Colonic mucosa (tissue), 4 donors: Measurements from ENCODE around the gene FIS1. TPM values are rescaled to one million over a fixed set of nuclear protein-coding genes. Genes with fewer than 3 reads are reported as not detected.

Experiments
- DNase-seq: peaks from one replicate; pipeline ENCODE4 v3.0.0-alpha.2; 2020
- H3K27ac ChIP-seq: fragments of 200-600 bp; one replicate; pipeline ENCODE4 v1.8.0; 2021
- H3K27me3 ChIP-seq: fragments of 200-600 bp; one replicate; pipeline ENCODE4 v1.8.0; 2021
- H3K36me3 ChIP-seq: fragments of 200-600 bp; one replicate; pipeline ENCODE4 v1.8.0; 2021
- H3K4me1 ChIP-seq: fragments of 200-600 bp; one replicate; pipeline ENCODE4 v1.8.0; 2021; ENCODE audit warnings: mild to moderate bottlenecking
- H3K4me3 ChIP-seq: fragments of 200-600 bp; one replicate; pipeline ENCODE4 v1.8.0; 2021
- H3K9ac ChIP-seq, 2 donors: one replicate each; pipeline ENCODE4 v1.7.0; 2013; ENCODE audit warnings: control low read depth in 2 of 2, low read depth in 2 of 2, low read length in 2 of 2
- H3K9me3 ChIP-seq: fragments of 200-600 bp; one replicate; pipeline ENCODE4 v1.8.0; 2021
- CTCF ChIP-seq: fragments of 200-600 bp; IDR thresholded peaks from one replicate; pipeline ENCODE4 v1.8.0; 2022; ENCODE audit warnings: antibody characterized with exemption, mild to moderate bottlenecking
- intact Hi-C: fragments of 100-400 bp; cut with DNase I; formaldehyde crosslinking; loops from one replicate; pipeline ENCODE4 v1.14.1; 2022
- total RNA-seq, 2 donors: library from RNA; stranded (reverse); fragmentation: NEBNext Ultra II Directional in 1 of 2; extraction: Animal tissue kit (Norgen Biotek cat#: 25700) in 1 of 2; gene quantifications; one replicate each; pipeline ENCODE4 v1.2.1, GENCODE V29; 2021
- donor health status: healthy.
- donor health status: DM: no; HTN: no; CAD: no.
- donor health status: DM: no; HTN: no; CAD: no.

FIS1 gene
- total RNA-seq, 2 donors from 2014 or later, result 132 to 148 TPM

GRCh38 chr7:101216001-101216859 is 28.7 kb downstream of the FIS1 start:
- intact Hi-C loops, result no loop called here
- H3K4me1 ChIP-seq, result peaks cover 5% of the 10 kb centered on the region
- peak overlapping the region; percentile 77 for H3K4me3 ChIP-seq
- peak overlapping the region; percentile 97 for H3K27ac ChIP-seq
- TF ChIP-seq CTCF, result no peak
- peak; percentile 46 for DNase-seq
- peak overlapping the region; percentile 89 for H3K9ac ChIP-seq
- H3K27me3 ChIP-seq, result no peaks in the 10 kb centered on the region
- no peaks in the 10 kb centered on the region for H3K36me3 ChIP-seq
- H3K9me3 ChIP-seq, result no peaks in the 10 kb centered on the region

GRCh38 chr7:101212014-101212413 is 32.9 kb downstream of the FIS1 start:
- H3K9ac ChIP-seq, result no peak overlapping the region
- H3K9me3 ChIP-seq, result no peaks in the 10 kb centered on the region
- H3K36me3 ChIP-seq, result no peaks in the 10 kb centered on the region
- TF ChIP-seq CTCF, result no peak
- intact Hi-C loops, result no loop called here
- H3K27ac ChIP-seq, result no peak overlapping the region
- no peak for DNase-seq
- no peaks in the 10 kb centered on the region for H3K27me3 ChIP-seq
- peaks cover 5% of the 10 kb centered on the region for H3K4me1 ChIP-seq
- H3K4me3 ChIP-seq, result no peak overlapping the region

- no peak overlapping the region for H3K9ac ChIP-seq
- H3K27ac ChIP-seq, result no peak overlapping the region
- no peak for TF ChIP-seq CTCF
- H3K4me1 ChIP-seq, result peaks cover 5% of the 10 kb centered on the region
- intact Hi-C loops, result no loop called here
- DNase-seq, result no peak
- H3K4me3 ChIP-seq, result no peak overlapping the region
- H3K27me3 ChIP-seq, result no peaks in the 10 kb centered on the region
- H3K36me3 ChIP-seq, result no peaks in the 10 kb centered on the region
- no peaks in the 10 kb centered on the region for H3K9me3 ChIP-seq
These were observed 33.4 kb downstream of the FIS1 start for GRCh38 chr7:101211501-101211900.

- no peaks in the 10 kb centered on the region for H3K27me3 ChIP-seq
- H3K4me1 ChIP-seq, result no peaks in the 10 kb centered on the region
- TF ChIP-seq CTCF, result no peak
- H3K36me3 ChIP-seq, result no peaks in the 10 kb centered on the region
- intact Hi-C loops, result no loop called here
- H3K9me3 ChIP-seq, result no peaks in the 10 kb centered on the region
- H3K27ac ChIP-seq, result no peak overlapping the region
- DNase-seq, result no peak
- H3K4me3 ChIP-seq, result no peak overlapping the region
- no peak overlapping the region for H3K9ac ChIP-seq
These were observed 34.7 kb downstream of the FIS1 start for GRCh38 chr7:101210143-101210542.

- Histone ChIP-seq H3K27me3 (no peaks in the 10 kb centered on the region), H3K27ac (no peak overlapping the region), H3K4me1 (no peaks in the 10 kb centered on the region), H3K9ac (no peak overlapping the region), H3K4me3 (no peak overlapping the region), H3K36me3 (no peaks in the 10 kb centered on the region), H3K9me3 (no peaks in the 10 kb centered on the region)
- DNase-seq, result no peak
- intact Hi-C loops, result no loop called here
- TF ChIP-seq CTCF, result no peak
These were observed 36.1 kb downstream of the FIS1 start for GRCh38 chr7:101208794-101209193.
